ENCODE measurements around the gene PREX1.
"Not testable (repeated sequence)": the region's sequence is repeated elsewhere in the genome, so short reads cannot be mapped to it uniquely, and the experiment has no call there.

- not testable (repeated sequence) for TF ChIP-seq CTCF, POLR2A (IDR thresholded peaks at IDR 0.05)
Measured at GRCh38 chr20:48843896-48844295, 16.1 kb upstream of the PREX1 start.
